OCI-LY3 (cell line): ENCODE measurements around the gene HLA-F.

Experiments used
- H2AFZ ChIP-seq: fragments of 200-600, 300-600 bp; shearing (Covaris generic); 2 replicates; pipeline ENCODE4 v1.6.0; 2014; ENCODE audit warnings: antibody characterized with exemption, low read depth, low read length
- H3K27ac ChIP-seq: fragments of 200-600, 300-600 bp; sonication (generic); 2 replicates; pipeline ENCODE4 v1.5.1; 2014; ENCODE audit warnings: mild to moderate bottlenecking, low read length, moderate library complexity, mixed read lengths
- H3K27me3 ChIP-seq: fragments of 200-600, 300-600 bp; sonication (generic); 2 replicates; pipeline ENCODE4 v1.6.1; 2014; ENCODE audit warnings: low read depth, low read length, mixed read lengths
- H3K36me3 ChIP-seq: fragments of 200-600, 300-600 bp; sonication (generic); replicated peaks from 2 replicates; pipeline ENCODE3; 2014; ENCODE audit warnings: low read depth, low read length, mixed read lengths
- H3K4me1 ChIP-seq: fragments of 300-600, 200-600 bp; sonication (generic); 2 replicates; pipeline ENCODE4 v1.6.1; 2014; ENCODE audit warnings: low read length, mixed read lengths
- H3K4me2 ChIP-seq: fragments of 200-600, 300-600 bp; sonication (generic); 2 replicates; pipeline ENCODE4 v1.6.1; 2014; ENCODE audit warnings: low read length, mixed read lengths
- H3K4me3 ChIP-seq: fragments of 300-600, 200-600 bp; sonication (generic); 2 replicates; pipeline ENCODE4 v1.5.1; 2014; ENCODE audit warnings: antibody characterized with exemption, mild to moderate bottlenecking, low read length, moderate library complexity
- H3K79me2 ChIP-seq: fragments of 300-600, 200-600 bp; shearing (Covaris generic); 2 replicates; pipeline ENCODE4 v1.6.1; 2014; ENCODE audit warnings: mild to moderate bottlenecking, low read length, mixed read lengths
- H3K9ac ChIP-seq: fragments of 300-600, 200-600 bp; shearing (Covaris generic); 2 replicates; pipeline ENCODE4 v1.6.0; 2014; ENCODE audit warnings: mild to moderate bottlenecking, low read length, moderate library complexity
- H3K9me3 ChIP-seq: fragments of 200-600, 300-600 bp; shearing (Covaris generic); 2 replicates; pipeline ENCODE4 v1.6.1; 2014; ENCODE audit warnings: low read length, mixed read lengths; ENCODE audit not compliant: insufficient read depth
- H4K20me1 ChIP-seq: fragments of 200-600, 300-600 bp; sonication (generic); 2 replicates; pipeline ENCODE4 v1.6.1; 2016; ENCODE audit warnings: low read length, mixed read lengths; ENCODE audit not compliant: insufficient read depth
- CTCF ChIP-seq: fragments of 200-600, 300-600 bp; sonication (generic); IDR thresholded peaks from 2 replicates; pipeline ENCODE4 v1.5.1; 2014; ENCODE audit warnings: antibody characterized with exemption, low read length, low read depth
- EZH2phosphoT487 ChIP-seq: fragments of 200-600 bp; shearing (Covaris generic); IDR thresholded peaks from 2 replicates; pipeline ENCODE4 v1.6.1; 2018; ENCODE audit warnings: antibody characterized with exemption, mixed run types, low read depth

Gene HLA-F

DNA sequence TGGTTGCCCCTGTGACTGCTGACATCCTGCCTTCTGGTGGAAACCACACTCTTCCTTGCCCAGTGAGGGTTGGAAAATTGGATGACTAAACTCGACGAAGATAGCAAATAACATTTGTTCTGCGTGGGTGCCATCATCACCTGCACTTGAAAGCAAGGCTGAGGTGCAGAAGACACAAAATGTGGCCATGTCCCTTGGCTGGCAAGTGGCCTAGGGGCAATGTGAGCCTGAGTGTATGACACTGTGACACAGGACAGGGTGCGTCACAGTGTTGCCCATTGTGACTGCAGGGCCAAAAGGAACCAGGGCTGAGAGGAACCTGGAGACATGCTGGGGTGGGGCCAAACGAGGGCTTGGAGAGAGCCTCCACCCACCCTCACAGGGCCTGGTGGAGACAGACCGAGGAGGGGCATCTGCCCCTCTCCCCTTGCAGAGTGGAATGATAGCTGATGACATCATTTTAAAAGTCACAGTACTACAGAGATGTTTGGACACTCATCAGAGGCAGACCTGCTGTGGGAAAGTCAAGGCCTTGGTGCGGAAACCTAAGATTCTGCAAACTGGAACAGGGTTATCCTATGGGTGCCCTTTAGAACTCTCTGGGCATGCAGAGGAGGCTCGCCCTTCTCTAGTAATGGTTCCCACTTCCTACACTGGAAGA lies 12.8 kb upstream of the HLA-F start:
- Histone ChIP-seq H3K9ac (no peak overlapping the region), H3K9me3 (no peaks in the 10 kb centered on the region), H3K4me2 (no peak overlapping the region), H3K79me2 (no peaks in the 10 kb centered on the region), H3K27me3 (peaks cover 20% of the 10 kb centered on the region), H3K4me3 (no peak overlapping the region), H3K4me1 (peaks cover 13% of the 10 kb centered on the region), H3K36me3 (no peaks in the 10 kb centered on the region), H2AFZ (no peak overlapping the region), H3K27ac (no peak overlapping the region), H4K20me1 (no peaks in the 10 kb centered on the region)
- no peak for TF ChIP-seq CTCF
- no peak for TF ChIP-seq EZH2phosphoT487

DNA sequence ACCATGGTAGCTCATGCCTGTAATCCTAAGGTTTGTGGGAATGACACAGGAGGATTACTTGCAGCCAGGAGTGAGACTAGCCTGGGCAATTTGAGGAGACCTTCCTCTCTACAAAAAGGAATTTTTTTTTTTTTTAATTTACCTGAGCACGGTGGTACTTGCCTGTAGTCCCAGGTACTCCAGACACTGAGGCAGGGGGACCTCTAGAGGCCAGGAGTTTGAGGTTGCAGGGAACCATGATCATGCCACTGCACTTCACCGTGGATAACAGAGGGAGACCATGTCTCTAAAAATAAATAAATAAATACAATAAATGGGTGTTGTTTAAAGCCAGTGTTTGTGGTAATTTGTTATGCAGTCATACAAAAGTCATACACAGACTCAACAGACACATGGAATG lies 2.4 kb upstream of the HLA-F start:
- Histone ChIP-seq H3K4me3 (no peak overlapping the region), H3K27ac (no peak overlapping the region), H3K36me3 (peaks cover 10% of the 10 kb centered on the region), H3K4me1 (peaks cover 6% of the 10 kb centered on the region), H3K27me3 (no peaks in the 10 kb centered on the region), H3K79me2 (peaks cover 10% of the 10 kb centered on the region; the same call in 1 of the 2 replicates), H4K20me1 (0 out of 2 replicates have a peak, but pooled peaks cover 4% of the 10 kb centered on the region), H3K4me2 (no peak overlapping the region), H3K9ac (no peak overlapping the region), H3K9me3 (no peaks in the 10 kb centered on the region), H2AFZ (no peak overlapping the region)
- TF ChIP-seq EZH2phosphoT487 (no peak), CTCF (peak; percentile 36)

- Histone ChIP-seq H4K20me1 (0 out of 2 replicates have a peak, but pooled peaks cover 4% of the 10 kb centered on the region), H3K4me3 (peak overlapping the region; percentile 95), H3K27me3 (no peaks in the 10 kb centered on the region), H3K9ac (peak overlapping the region; percentile 93), H2AFZ (peak overlapping the region; percentile 64; the same call in 1 of the 2 replicates), H3K79me2 (peaks cover 10% of the 10 kb centered on the region; the same call in 1 of the 2 replicates), H3K4me2 (peak overlapping the region; percentile 92), H3K36me3 (peaks cover 22% of the 10 kb centered on the region), H3K9me3 (no peaks in the 10 kb centered on the region), H3K27ac (peak overlapping the region; percentile 58), H3K4me1 (peaks cover 6% of the 10 kb centered on the region)
- TF ChIP-seq CTCF (no peak), EZH2phosphoT487 (no peak)
These were observed 693 bp downstream of the HLA-F start for GRCh38 chr6:29723666-29724588.
